ENCODE measurements around the gene MYOG.

- TF ChIP-seq, protein P1, sequence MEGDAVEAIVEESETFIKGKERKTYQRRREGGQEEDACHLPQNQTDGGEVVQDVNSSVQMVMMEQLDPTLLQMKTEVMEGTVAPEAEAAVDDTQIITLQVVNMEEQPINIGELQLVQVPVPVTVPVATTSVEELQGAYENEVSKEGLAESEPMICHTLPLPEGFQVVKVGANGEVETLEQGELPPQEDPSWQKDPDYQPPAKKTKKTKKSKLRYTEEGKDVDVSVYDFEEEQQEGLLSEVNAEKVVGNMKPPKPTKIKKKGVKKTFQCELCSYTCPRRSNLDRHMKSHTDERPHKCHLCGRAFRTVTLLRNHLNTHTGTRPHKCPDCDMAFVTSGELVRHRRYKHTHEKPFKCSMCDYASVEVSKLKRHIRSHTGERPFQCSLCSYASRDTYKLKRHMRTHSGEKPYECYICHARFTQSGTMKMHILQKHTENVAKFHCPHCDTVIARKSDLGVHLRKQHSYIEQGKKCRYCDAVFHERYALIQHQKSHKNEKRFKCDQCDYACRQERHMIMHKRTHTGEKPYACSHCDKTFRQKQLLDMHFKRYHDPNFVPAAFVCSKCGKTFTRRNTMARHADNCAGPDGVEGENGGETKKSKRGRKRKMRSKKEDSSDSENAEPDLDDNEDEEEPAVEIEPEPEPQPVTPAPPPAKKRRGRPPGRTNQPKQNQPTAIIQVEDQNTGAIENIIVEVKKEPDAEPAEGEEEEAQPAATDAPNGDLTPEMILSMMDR (IDR thresholded peaks at IDR 0.05), result no peak
- TF ChIP-seq EZH2 (IDR thresholded peaks at IDR 0.05; ENCODE audit: borderline replicate concordance, insufficient read depth, low read depth, low read length, poor library complexity, severe bottlenecking), result no peak
Measured at GRCh38 chr1:203044546-203045250, 41.1 kb downstream of the MYOG start.
